ENCODE measurements around the gene MAN1B1. TPM values are rescaled to one million over a fixed set of nuclear protein-coding genes. Genes with fewer than 3 reads are reported as not detected.

MAN1B1 gene
- total and polyA plus RNA-seq, 2 of the 8 experiments (the other 6 are each of a cell fraction or from before 2014, with no cell fraction given) = 33.7 to 36.3 TPM

DNA sequence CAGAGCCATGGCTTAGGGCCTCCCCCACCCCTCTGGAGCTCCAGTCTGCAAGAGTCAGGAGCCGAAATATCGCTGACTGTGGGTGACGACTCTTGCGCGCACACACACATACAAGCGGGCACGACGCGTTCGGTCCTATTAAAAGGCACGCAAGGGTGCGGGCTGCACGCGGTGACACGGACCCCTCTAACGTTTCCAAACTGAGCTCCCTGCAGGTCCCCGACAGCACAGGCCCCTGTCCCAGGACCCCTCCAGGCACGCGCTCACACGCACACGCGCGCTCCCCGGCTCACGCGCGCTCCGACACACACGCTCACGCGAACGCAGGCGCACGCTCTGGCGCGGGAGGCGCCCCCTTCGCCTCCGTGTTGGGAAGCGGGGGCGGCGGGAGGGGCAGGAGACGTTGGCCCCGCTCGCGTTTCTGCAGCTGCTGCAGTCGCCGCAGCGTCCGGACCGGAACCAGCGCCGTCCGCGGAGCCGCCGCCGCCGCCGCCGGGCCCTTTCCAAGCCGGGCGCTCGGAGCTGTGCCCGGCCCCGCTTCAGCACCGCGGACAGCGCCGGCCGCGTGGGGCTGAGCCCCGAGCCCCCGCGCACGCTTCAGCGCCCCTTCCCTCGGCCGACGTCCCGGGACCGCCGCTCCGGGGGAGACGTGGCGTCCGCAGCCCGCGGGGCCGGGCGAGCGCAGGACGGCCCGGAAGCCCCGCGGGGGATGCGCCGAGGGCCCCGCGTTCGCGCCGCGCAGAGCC lies 52.1 kb downstream of the MAN1B1 start, which contains the start of gene GRIN1 (continued):
- TF ChIP-seq CHD7 (IDR thresholded peaks at IDR 0.05; ENCODE audit: insufficient replicate concordance, low read length) (no peak), CEBPB (IDR thresholded peaks at IDR 0.05; ENCODE audit: low read depth, low read length) (no peak), TCF12 (IDR thresholded peaks at IDR 0.05; ENCODE audit: low read depth, low read length) (no peak), EP300 (IDR thresholded peaks at IDR 0.05; ENCODE audit: borderline replicate concordance in 1 of 2, low read depth in 2 of 2, low read length in 2 of 2) (no peak), E2F6 (IDR thresholded peaks at IDR 0.05) (no peak), EGR1 (IDR thresholded peaks at IDR 0.05; ENCODE audit: borderline replicate concordance, low read depth, low read length) (no peak), KDM5A (IDR thresholded peaks at IDR 0.05; ENCODE audit: low read length) (no peak), BRCA1 (IDR thresholded peaks at IDR 0.05; ENCODE audit: low read depth, low read length) (no peak), TEAD4 (IDR thresholded peaks at IDR 0.05; ENCODE audit: low read depth, low read length) (no peak), NRF1 (IDR thresholded peaks at IDR 0.05; ENCODE audit: low read depth, low read length) (no peak)
